Peyer's patch (tissue), 4 donors: ENCODE results near the gene KIRREL1. TPM values are rescaled to one million over a fixed set of nuclear protein-coding genes. Genes with fewer than 3 reads are reported as not detected.

Experiments
- DNase-seq, 3 donors: peaks; one replicate each; pipeline ENCODE4 v3.0.0-alpha.2; 2017 to 2019
- H3K27ac ChIP-seq, 4 donors: fragments of 200-600 bp; sonication (generic); one replicate each; pipeline ENCODE4 v1.5.1; 2016 to 2019
- H3K27me3 ChIP-seq, 2 donors: fragments of 200-600 bp; sonication (generic); one replicate each; pipeline ENCODE4 v1.5.1; 2019
- H3K36me3 ChIP-seq, 3 donors: fragments of 200-600 bp; sonication (generic); one replicate each; pipeline ENCODE4 v1.5.1; 2016 to 2019
- H3K4me1 ChIP-seq, 4 donors: fragments of 200-600 bp; sonication (generic); one replicate each; pipeline ENCODE4 v1.5.1; 2016 to 2019
- H3K4me3 ChIP-seq, 4 donors: fragments of 200-600 bp; sonication (generic); 1 replicate in 3 of 4; 2 replicates in 1 of 4; pipeline ENCODE4 v1.5.1; 2016 to 2019; ENCODE audit warnings: mild to moderate bottlenecking in 1 of 4
- H3K9me3 ChIP-seq, 4 donors: fragments of 200-600 bp; sonication (generic); one replicate each; pipeline ENCODE4 v1.5.1; 2016 to 2019; ENCODE audit warnings: mild to moderate bottlenecking in 1 of 4
- POLR2A ChIP-seq, 2 donors: fragments of 450-650 bp; IDR thresholded peaks; one replicate each; pipeline ENCODE4 v1.5.1; 2017; ENCODE audit warnings: antibody characterized with exemption in 2 of 2, mild to moderate bottlenecking in 2 of 2, moderate library complexity in 2 of 2
- total RNA-seq, 4 donors: library from RNA; depleted of rRNA; stranded (reverse); fragments of >200 nt; gene quantifications; one replicate each; pipeline ENCODE4 v1.1.0, GENCODE V29; 2016
- TF ChIP-seq, protein P1 (sequence below), 6 experiments: fragments of 450-650 bp in 4 of 6; fragments of 200-600 bp in 2 of 6; sonication (generic) in 1 of 6; IDR thresholded peaks; one replicate each; pipeline ENCODE4 v1.5.1; 2017 to 2019; ENCODE audit warnings: antibody characterized with exemption in 6 of 6, mild to moderate bottlenecking in 3 of 6, moderate library complexity in 1 of 6

KIRREL1 gene
- total RNA-seq, 4 donors from 2014 or later: 2.8 to 29.7 (median 11.1) TPM

DNA sequence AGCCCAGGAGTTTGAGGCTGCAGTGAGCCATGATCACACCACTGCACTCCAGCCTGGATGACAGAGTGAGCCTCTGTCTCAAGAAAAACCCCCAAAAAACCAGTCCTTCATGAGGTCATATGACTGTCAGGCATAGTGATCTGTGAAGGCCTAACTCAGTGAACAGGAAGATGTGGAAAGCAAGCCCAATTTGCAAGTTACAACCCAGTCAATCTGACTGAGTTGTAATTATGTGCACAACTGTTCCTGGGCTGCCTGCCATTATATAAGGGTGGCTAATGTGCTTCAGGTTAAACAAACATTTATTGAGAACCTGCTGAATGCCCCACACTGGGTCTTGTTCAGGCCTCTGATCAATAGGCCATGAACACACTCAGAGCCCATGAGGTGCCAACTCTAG is 38.2 kb upstream of the KIRREL1 start:
- TF ChIP-seq POLR2A (IDR thresholded peaks at IDR 0.05): no peak
- TF ChIP-seq, protein P1, sequence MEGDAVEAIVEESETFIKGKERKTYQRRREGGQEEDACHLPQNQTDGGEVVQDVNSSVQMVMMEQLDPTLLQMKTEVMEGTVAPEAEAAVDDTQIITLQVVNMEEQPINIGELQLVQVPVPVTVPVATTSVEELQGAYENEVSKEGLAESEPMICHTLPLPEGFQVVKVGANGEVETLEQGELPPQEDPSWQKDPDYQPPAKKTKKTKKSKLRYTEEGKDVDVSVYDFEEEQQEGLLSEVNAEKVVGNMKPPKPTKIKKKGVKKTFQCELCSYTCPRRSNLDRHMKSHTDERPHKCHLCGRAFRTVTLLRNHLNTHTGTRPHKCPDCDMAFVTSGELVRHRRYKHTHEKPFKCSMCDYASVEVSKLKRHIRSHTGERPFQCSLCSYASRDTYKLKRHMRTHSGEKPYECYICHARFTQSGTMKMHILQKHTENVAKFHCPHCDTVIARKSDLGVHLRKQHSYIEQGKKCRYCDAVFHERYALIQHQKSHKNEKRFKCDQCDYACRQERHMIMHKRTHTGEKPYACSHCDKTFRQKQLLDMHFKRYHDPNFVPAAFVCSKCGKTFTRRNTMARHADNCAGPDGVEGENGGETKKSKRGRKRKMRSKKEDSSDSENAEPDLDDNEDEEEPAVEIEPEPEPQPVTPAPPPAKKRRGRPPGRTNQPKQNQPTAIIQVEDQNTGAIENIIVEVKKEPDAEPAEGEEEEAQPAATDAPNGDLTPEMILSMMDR (IDR thresholded peaks at IDR 0.05): no peak
- Histone ChIP-seq H3K27ac (no peak overlapping the region), H3K9me3 (no peaks in the 10 kb centered on the region), H3K4me3 (no peak overlapping the region), H3K27me3 (no peaks in the 10 kb centered on the region), H3K36me3 (no peaks in the 10 kb centered on the region), H3K4me1 (no peaks in the 10 kb centered on the region)
- no peak for DNase-seq

DNA sequence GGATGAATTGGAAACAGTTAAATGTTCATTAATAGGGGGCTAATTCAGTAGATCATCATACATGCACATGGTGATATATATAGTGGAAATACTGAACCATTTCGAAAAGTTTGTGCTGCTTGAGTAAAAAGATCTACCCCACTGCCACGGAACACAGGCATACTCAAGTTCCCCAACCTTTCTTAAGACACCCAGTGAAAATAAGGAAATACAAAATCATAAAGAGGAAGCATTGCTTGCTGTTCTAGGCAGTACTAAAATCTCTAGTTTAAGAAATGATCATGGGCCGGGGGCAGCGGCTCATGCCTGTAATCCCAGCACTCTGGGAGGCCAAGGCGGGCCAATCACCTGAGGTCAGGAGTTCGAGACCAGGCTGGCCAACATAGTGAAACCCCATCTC is 37.6 kb upstream of the KIRREL1 start:
- DNase-seq: no peak
- Histone ChIP-seq H3K36me3 (no peaks in the 10 kb centered on the region), H3K9me3 (no peaks in the 10 kb centered on the region), H3K27ac (no peak overlapping the region), H3K4me3 (no peak overlapping the region), H3K4me1 (no peaks in the 10 kb centered on the region), H3K27me3 (no peaks in the 10 kb centered on the region)
- no peak for TF ChIP-seq POLR2A (IDR thresholded peaks at IDR 0.05)
- TF ChIP-seq, protein P1 (IDR thresholded peaks at IDR 0.05): no peak

DNA sequence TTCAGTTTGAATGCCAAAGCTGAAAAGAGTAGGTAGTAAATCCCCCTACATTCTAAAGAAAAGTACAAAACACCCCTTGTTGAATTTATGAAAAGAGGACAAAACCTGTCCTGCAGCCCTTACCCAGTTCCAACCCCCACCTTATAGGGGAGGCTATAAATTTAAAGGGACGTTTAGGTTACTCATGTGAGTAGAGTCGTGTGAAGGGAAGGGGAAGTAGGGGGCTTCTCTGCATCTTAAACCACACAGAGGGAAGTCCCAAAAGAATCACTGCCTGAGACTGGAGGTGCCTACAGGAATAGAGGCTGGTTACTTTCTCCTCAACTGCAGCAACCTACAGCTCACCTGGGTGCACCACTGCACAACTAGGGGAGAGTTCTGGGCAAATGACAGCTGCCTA is 36.7 kb upstream of the KIRREL1 start:
- Histone ChIP-seq H3K4me1 (no peaks in the 10 kb centered on the region), H3K9me3 (no peaks in the 10 kb centered on the region), H3K4me3 (no peak overlapping the region), H3K27ac (no peak overlapping the region), H3K36me3 (no peaks in the 10 kb centered on the region), H3K27me3 (no peaks in the 10 kb centered on the region)
- no peak for DNase-seq
- TF ChIP-seq, protein P1 (IDR thresholded peaks at IDR 0.05): no peak
- TF ChIP-seq POLR2A (IDR thresholded peaks at IDR 0.05): no peak

DNA sequence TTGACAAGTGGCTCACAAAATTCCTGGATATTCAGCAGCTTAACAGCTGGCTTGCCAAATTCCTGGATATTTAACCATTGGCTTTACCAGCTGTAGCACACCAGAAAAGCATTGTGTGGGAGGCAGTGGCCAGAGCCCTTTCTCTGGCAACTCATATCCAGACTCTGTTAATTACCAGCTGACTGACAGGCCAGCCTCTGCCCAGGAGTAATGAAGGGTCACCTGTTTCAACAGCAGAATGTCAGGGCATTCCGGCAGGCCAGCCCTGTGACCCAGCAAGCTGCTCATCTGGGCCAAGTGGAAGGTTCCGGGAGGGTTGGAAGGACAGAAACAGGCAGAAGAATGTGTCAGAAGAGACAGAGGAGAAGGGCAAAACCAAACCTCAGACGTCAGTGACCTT is 35.2 kb upstream of the KIRREL1 start:
- TF ChIP-seq, protein P1 (IDR thresholded peaks at IDR 0.05): no peak
- TF ChIP-seq POLR2A (IDR thresholded peaks at IDR 0.05): no peak
- H3K36me3 ChIP-seq: no peaks in the 10 kb centered on the region
- peaks cover 0 to 3% (median 0%) of the 10 kb centered on the region in 4 donors for H3K4me1 ChIP-seq
- no peaks in the 10 kb centered on the region for H3K9me3 ChIP-seq
- no peak overlapping the region for H3K4me3 ChIP-seq
- DNase-seq: no peak
- H3K27me3 ChIP-seq: no peaks in the 10 kb centered on the region
- no peak overlapping the region for H3K27ac ChIP-seq

DNA sequence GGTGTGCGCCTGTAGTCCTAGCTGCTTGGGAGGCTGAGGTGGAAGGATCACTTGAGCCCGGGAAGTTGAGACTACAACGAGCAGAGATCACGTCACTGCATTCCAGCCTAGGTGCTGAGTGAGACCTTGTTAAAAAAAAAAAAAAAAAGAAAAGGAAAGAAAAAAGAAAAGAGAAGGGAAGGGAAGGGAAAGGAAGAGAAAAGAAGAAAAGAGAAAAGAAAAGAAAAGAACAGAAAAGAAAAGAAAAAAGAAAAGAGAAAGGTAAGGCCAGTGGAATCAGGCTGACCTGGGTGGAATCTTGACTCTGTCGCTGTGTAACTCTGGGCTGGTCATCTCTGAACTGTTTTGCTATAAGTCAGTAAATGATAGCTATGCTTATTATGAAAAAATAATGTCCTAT is 33.7 kb upstream of the KIRREL1 start:
- TF ChIP-seq POLR2A (IDR thresholded peaks at IDR 0.05): no peak
- TF ChIP-seq, protein P1 (IDR thresholded peaks at IDR 0.05): no peak
- H3K4me3 ChIP-seq: no peak overlapping the region
- no peak for DNase-seq
- H3K36me3 ChIP-seq: no peaks in the 10 kb centered on the region
- no peak overlapping the region for H3K27ac ChIP-seq
- no peaks in the 10 kb centered on the region for H3K27me3 ChIP-seq
- no peaks in the 10 kb centered on the region for H3K9me3 ChIP-seq
- H3K4me1 ChIP-seq: peaks cover 0 to 6% (median 0%) of the 10 kb centered on the region in 4 donors

DNA sequence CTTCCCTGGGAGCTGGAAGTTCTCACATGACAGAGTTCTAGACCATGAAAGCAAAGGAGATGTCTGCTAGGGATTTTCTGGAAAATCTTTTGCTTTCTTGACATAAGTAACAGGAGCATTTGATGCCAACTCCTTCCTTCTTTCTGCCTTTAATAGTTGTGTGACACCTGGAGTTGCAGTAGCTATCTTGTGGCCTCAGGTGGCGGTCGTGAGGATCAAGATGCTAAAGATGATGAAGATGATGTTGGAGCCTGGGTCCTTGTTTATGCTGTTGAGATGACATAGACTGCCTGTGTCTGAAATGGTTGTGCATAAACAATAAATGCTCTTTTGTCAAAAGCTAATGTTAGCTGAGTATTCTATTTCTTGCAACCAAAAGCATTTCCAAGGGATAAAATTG is 32.7 kb upstream of the KIRREL1 start:
- TF ChIP-seq POLR2A (IDR thresholded peaks at IDR 0.05): no peak
- TF ChIP-seq, protein P1 (IDR thresholded peaks at IDR 0.05): no peak
- Histone ChIP-seq H3K4me1 (peaks cover 0 to 12% (median 0%) of the 10 kb centered on the region in 4 donors), H3K27me3 (no peaks in the 10 kb centered on the region), H3K9me3 (no peaks in the 10 kb centered on the region), H3K27ac (no peak overlapping the region), H3K36me3 (no peaks in the 10 kb centered on the region), H3K4me3 (no peak overlapping the region)
- DNase-seq: no peak
